HCT116 (cell line): ENCODE data around the gene BRD3OS. TPM values are rescaled to one million over a fixed set of nuclear protein-coding genes. Genes with fewer than 3 reads are reported as not detected.

Source experiments
- ATAC-seq: fragments of 200-7000 bp; cut with Tn5 transposase; 2 replicates; pipeline ENCODE4 v1.9.1; 2020; ENCODE audit warnings: mild to moderate bottlenecking, moderate library complexity
- BruUV-seq: library from RNA; stranded (reverse); fragments of 400-500 nt; replicated peaks from 2 replicates; lab custom pipeline; 2021; lab: Mats Ljungman, UMichigan
- CTCF ChIA-PET: fragments of 300-600 bp; sonication (Branson Sonifier 250); formaldehyde crosslinking; loops from one replicate; lab custom pipeline; 2021; ENCODE audit warnings: antibody characterized with exemption; lab: Charles Lee
- POLR2A ChIA-PET: fragments of 300-600, 350-600 bp; sonication (Branson Sonifier 250); formaldehyde crosslinking; loops from one replicate; lab custom pipeline; 2021; ENCODE audit warnings: antibody characterized with exemption; lab: Charles Lee
- RAD21 ChIA-PET, 2 experiments: fragments of 300-600 bp; sonication (Branson Sonifier 250); formaldehyde crosslinking; loops; one replicate each; lab custom pipeline; 2023; ENCODE audit warnings: low total read pairs in 2 of 2; ENCODE audit not compliant: uncharacterized antibody in 2 of 2, unreplicated experiment in 2 of 2, low non-redundant PET in 1 of 2; lab: Charles Lee
- DNase-seq: peaks from one replicate; pipeline ENCODE4 v3.0.0-alpha.2; 2010; ENCODE audit warnings: low read depth, low spot score
- H2AFZ ChIP-seq: fragments of 200-600 bp; shearing (Covaris generic), sonication (generic); 2 replicates; pipeline ENCODE4 v1.6.1; 2017; ENCODE audit warnings: low read depth, mixed run types, mixed read lengths, antibody characterized with exemption, low read length; ENCODE audit not compliant: poor library complexity, severe bottlenecking
- H3K27ac ChIP-seq: 2 replicates; pipeline ENCODE4 v1.5.1; 2012; ENCODE audit warnings: low read depth, low read length
- H3K27me3 ChIP-seq: fragments of 200-600 bp; sonication (generic); 2 replicates; pipeline ENCODE4 v1.6.1; 2016; ENCODE audit warnings: mixed run types, low read length, mixed read lengths; ENCODE audit not compliant: insufficient read depth
- H3K36me3 ChIP-seq, 2 experiments: fragments of 200-500 bp in 1 of 2; fragments of 200-600 bp in 1 of 2; sonication (Bioruptor generic) in 1 of 2; sonication (generic) in 1 of 2; 2 replicates each; pipeline versions ENCODE4 v1.5.1 to v1.6.1; 2014 to 2016; ENCODE audit warnings: low read length in 2 of 2, inconsistent platforms in 1 of 2, mixed read lengths in 1 of 2, mixed run types in 1 of 2; ENCODE audit not compliant: insufficient read depth in 2 of 2, control insufficient read depth in 1 of 2
- H3K4me1 ChIP-seq, 2 experiments: fragments of 200-600 bp in 1 of 2; sonication (generic) in 1 of 2; 2 replicates each; pipeline versions ENCODE4 v1.5.1 to v1.6.1; 2012 to 2017; ENCODE audit warnings: low read length in 2 of 2, inconsistent platforms in 1 of 2, mild to moderate bottlenecking in 1 of 2, mixed read lengths in 1 of 2, mixed run types in 1 of 2, moderate library complexity in 1 of 2; ENCODE audit not compliant: insufficient read depth in 2 of 2, control insufficient read depth in 1 of 2
- H3K4me2 ChIP-seq: fragments of 200-600 bp; sonication (generic); 2 replicates; pipeline ENCODE4 v1.6.1; 2017; ENCODE audit warnings: mixed run types, low read length, mixed read lengths
- H3K4me3 ChIP-seq, 2 experiments: fragments of 200-600 bp in 1 of 2; sonication (generic) in 1 of 2; replicated peaks in 1 of 2; 2 replicates each; pipeline ENCODE4 v1.5.1; 2011 to 2016; ENCODE audit warnings: low read length in 2 of 2, control low read depth in 1 of 2, low read depth in 1 of 2, mild to moderate bottlenecking in 1 of 2, mixed read lengths in 1 of 2, mixed run types in 1 of 2
- H3K79me2 ChIP-seq: fragments of 200-600 bp; sonication (generic); 2 replicates; pipeline ENCODE4 v1.6.1; 2017; ENCODE audit warnings: mild to moderate bottlenecking, mixed run types, low read length, moderate library complexity, mixed read lengths; ENCODE audit not compliant: insufficient read depth
- H3K9ac ChIP-seq: fragments of 200-600 bp; sonication (generic); 2 replicates; pipeline ENCODE4 v1.6.1; 2016; ENCODE audit warnings: low read length, mixed read lengths
- H3K9me2 ChIP-seq: fragments of 200-600 bp; sonication (generic), shearing (Covaris generic); 2 replicates; pipeline ENCODE4 v1.6.1; 2017; ENCODE audit warnings: mixed run types, mild to moderate bottlenecking, moderate library complexity; ENCODE audit not compliant: insufficient read depth
- H3K9me3 ChIP-seq, 2 experiments: fragments of 200-500 bp in 1 of 2; fragments of 200-600 bp in 1 of 2; sonication (Bioruptor generic) in 1 of 2; sonication (generic) in 1 of 2; 2 replicates each; pipeline ENCODE4 v1.6.1; 2014 to 2017; ENCODE audit warnings: low read length in 2 of 2, mixed read lengths in 2 of 2, inconsistent platforms in 1 of 2, low read depth in 1 of 2, mild to moderate bottlenecking in 1 of 2, mixed run types in 1 of 2, moderate library complexity in 1 of 2; ENCODE audit not compliant: control insufficient read depth in 1 of 2, insufficient read depth in 1 of 2
- H4K20me1 ChIP-seq: fragments of 200-600 bp; sonication (generic), shearing (Covaris generic); 2 replicates; pipeline ENCODE4 v1.6.1; 2017; ENCODE audit warnings: mixed run types, mild to moderate bottlenecking, moderate library complexity; ENCODE audit not compliant: insufficient read depth
- CBX3 ChIP-seq: IDR thresholded peaks from 2 replicates; pipeline ENCODE4 v1.6.1; 2012; ENCODE audit warnings: low read depth
- EZH2 ChIP-seq: fragments of 200-600 bp; sonication (generic); IDR thresholded peaks from 2 replicates; pipeline ENCODE4 v1.6.1; 2017; ENCODE audit warnings: antibody characterized with exemption, mixed run types
- EZH2phosphoT487 ChIP-seq: fragments of 200-600 bp; IDR thresholded peaks from 2 replicates; pipeline ENCODE4 v1.6.1; 2018; ENCODE audit warnings: antibody characterized with exemption, borderline replicate concordance
- POLR2A ChIP-seq: IDR thresholded peaks from 2 replicates; pipeline ENCODE4 v1.7.0; 2011; ENCODE audit warnings: borderline replicate concordance; ENCODE audit not compliant: insufficient read depth, insufficient read length; ENCODE audit errors: extremely low read depth
- POLR2AphosphoS5 ChIP-seq: IDR thresholded peaks from 2 replicates; pipeline ENCODE4 v1.6.1; 2011; ENCODE audit warnings: mild to moderate bottlenecking, low read depth, low read length, moderate library complexity
- RAD21 ChIP-seq: IDR thresholded peaks from 2 replicates; pipeline ENCODE4 v1.6.1; 2012; ENCODE audit warnings: low read depth, mild to moderate bottlenecking
- SIN3A ChIP-seq: IDR thresholded peaks from 2 replicates; pipeline ENCODE4 v1.6.1; 2012; ENCODE audit warnings: low read depth
- SP1 ChIP-seq: IDR thresholded peaks from 2 replicates; pipeline ENCODE4 v1.6.1; 2012; ENCODE audit warnings: low read depth
- SRF ChIP-seq: IDR thresholded peaks from 2 replicates; pipeline ENCODE4 v1.6.1; 2012; ENCODE audit warnings: low read depth
- YY1 ChIP-seq: IDR thresholded peaks from 2 replicates; pipeline ENCODE4 v1.6.1; 2011; ENCODE audit warnings: low read length, low read depth, moderate library complexity, mild to moderate bottlenecking; ENCODE audit not compliant: insufficient replicate concordance; ENCODE audit errors: extremely low read depth
- intact Hi-C: fragments of 100-400 bp; cut with micrococcal nuclease; formaldehyde crosslinking; loops from 2 replicates; pipeline ENCODE4 v1.10.0; 2022
- total RNA-seq: library from RNA; stranded (reverse); gene quantifications from one replicate; pipeline ENCODE4 v1.2.1, GENCODE V29; 2021; ENCODE audit not compliant: unreplicated experiment
- TF ChIP-seq, protein P1 (sequence below), 3 experiments: fragments of 200-600 bp in 1 of 3; sonication (generic) in 1 of 3; IDR thresholded peaks in 2 of 3; conservative IDR thresholded peaks in 1 of 3; 2 replicates each; pipeline ENCODE4 v1.5.1; 2012 to 2017; ENCODE audit warnings: low read depth in 2 of 3, low read length in 2 of 3, antibody characterized with exemption in 1 of 3, borderline replicate concordance in 1 of 3, control low read depth in 1 of 3, mild to moderate bottlenecking in 1 of 3, mixed read lengths in 1 of 3, mixed run types in 1 of 3, moderate library complexity in 1 of 3; ENCODE audit not compliant: insufficient read depth in 1 of 3
- TF ChIP-seq, protein P2 (sequence below): IDR thresholded peaks from 2 replicates; pipeline ENCODE4 v1.6.1; 2011; ENCODE audit warnings: mild to moderate bottlenecking, low read length, moderate library complexity; ENCODE audit not compliant: insufficient replicate concordance; ENCODE audit errors: extremely low read depth

Gene BRD3OS
- total RNA-seq, 1 experiment from 2014 or later = 17.0 TPM

- DNase-seq = no peak
- no peaks in the 10 kb centered on the region for H4K20me1 ChIP-seq
- H3K27ac ChIP-seq = no peak overlapping the region
- H3K27me3 ChIP-seq = no peaks in the 10 kb centered on the region
- H3K9me3 ChIP-seq = no peaks in the 10 kb centered on the region
- intact Hi-C loops = no loop called here
- ChIA-PET CTCF (no interaction called here), RAD21 (no interaction called here), POLR2A (no interaction called here)
- H3K4me2 ChIP-seq = no peak overlapping the region
- H3K36me3 ChIP-seq = peaks cover 8 to 12% of the 10 kb centered on the region in 2 experiments; a peak in 2 of 4 replicates
- H3K9me2 ChIP-seq = no peaks in the 10 kb centered on the region
- TF ChIP-seq SIN3A = no peak
- no peak for TF ChIP-seq RAD21
- TF ChIP-seq, protein P1, sequence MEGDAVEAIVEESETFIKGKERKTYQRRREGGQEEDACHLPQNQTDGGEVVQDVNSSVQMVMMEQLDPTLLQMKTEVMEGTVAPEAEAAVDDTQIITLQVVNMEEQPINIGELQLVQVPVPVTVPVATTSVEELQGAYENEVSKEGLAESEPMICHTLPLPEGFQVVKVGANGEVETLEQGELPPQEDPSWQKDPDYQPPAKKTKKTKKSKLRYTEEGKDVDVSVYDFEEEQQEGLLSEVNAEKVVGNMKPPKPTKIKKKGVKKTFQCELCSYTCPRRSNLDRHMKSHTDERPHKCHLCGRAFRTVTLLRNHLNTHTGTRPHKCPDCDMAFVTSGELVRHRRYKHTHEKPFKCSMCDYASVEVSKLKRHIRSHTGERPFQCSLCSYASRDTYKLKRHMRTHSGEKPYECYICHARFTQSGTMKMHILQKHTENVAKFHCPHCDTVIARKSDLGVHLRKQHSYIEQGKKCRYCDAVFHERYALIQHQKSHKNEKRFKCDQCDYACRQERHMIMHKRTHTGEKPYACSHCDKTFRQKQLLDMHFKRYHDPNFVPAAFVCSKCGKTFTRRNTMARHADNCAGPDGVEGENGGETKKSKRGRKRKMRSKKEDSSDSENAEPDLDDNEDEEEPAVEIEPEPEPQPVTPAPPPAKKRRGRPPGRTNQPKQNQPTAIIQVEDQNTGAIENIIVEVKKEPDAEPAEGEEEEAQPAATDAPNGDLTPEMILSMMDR (IDR thresholded peaks at IDR 0.05 in 2 of 3, conservative IDR thresholded peaks at IDR 0.05 in 1 of 3; ENCODE audit: borderline replicate concordance in 1 of 3, insufficient read depth in 1 of 3, low read depth in 2 of 3, low read length in 2 of 3) = no peak
- TF ChIP-seq YY1 = no peak
- TF ChIP-seq EZH2phosphoT487 = no peak
- TF ChIP-seq EZH2 = no peak
- TF ChIP-seq, protein P2, sequence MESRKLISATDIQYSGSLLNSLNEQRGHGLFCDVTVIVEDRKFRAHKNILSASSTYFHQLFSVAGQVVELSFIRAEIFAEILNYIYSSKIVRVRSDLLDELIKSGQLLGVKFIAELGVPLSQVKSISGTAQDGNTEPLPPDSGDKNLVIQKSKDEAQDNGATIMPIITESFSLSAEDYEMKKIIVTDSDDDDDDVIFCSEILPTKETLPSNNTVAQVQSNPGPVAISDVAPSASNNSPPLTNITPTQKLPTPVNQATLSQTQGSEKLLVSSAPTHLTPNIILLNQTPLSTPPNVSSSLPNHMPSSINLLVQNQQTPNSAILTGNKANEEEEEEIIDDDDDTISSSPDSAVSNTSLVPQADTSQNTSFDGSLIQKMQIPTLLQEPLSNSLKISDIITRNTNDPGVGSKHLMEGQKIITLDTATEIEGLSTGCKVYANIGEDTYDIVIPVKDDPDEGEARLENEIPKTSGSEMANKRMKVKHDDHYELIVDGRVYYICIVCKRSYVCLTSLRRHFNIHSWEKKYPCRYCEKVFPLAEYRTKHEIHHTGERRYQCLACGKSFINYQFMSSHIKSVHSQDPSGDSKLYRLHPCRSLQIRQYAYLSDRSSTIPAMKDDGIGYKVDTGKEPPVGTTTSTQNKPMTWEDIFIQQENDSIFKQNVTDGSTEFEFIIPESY = no peak
- TF ChIP-seq SRF = no peak
- no peak for TF ChIP-seq SP1
- TF ChIP-seq CBX3 = no peak
- TF ChIP-seq POLR2AphosphoS5 = no peak
- TF ChIP-seq POLR2A = no peak
- BruUV-seq = no TSS peak
- no peaks in the 10 kb centered on the region; the same call in 1 of the 2 replicates for H3K79me2 ChIP-seq
- peaks cover 3 to 17% of the 10 kb centered on the region in 2 experiments; a peak in 3 of 4 replicates for H3K4me1 ChIP-seq
- H3K4me3 ChIP-seq = no peak overlapping the region
- H2AFZ ChIP-seq = no peak overlapping the region
- H3K9ac ChIP-seq = no peak overlapping the region
- no peak for ATAC-seq
Observed at GRCh38 chr9:134028575-134029247, 3.4 kb downstream of the BRD3OS start.
